Thyroid gland (tissue), 4 donors: ENCODE results near the gene GIMAP1.

Experiments used
- POLR2A ChIP-seq, 2 donors: fragments of 450-650 bp; IDR thresholded peaks; one replicate each; pipeline ENCODE4 v1.6.1; 2017; ENCODE audit warnings: antibody characterized with exemption in 2 of 2, mild to moderate bottlenecking in 2 of 2, moderate library complexity in 1 of 2
- TF ChIP-seq, protein P1 (sequence below), 6 experiments: fragments of 200-600 bp in 3 of 6; fragments of 450-650 bp in 3 of 6; sonication (generic) in 3 of 6; IDR thresholded peaks; one replicate each; pipeline ENCODE4 v1.5.1; 2016 to 2019; ENCODE audit warnings: antibody characterized with exemption in 6 of 6, mild to moderate bottlenecking in 2 of 6, inconsistent platforms in 1 of 6, moderate library complexity in 1 of 6

DNA sequence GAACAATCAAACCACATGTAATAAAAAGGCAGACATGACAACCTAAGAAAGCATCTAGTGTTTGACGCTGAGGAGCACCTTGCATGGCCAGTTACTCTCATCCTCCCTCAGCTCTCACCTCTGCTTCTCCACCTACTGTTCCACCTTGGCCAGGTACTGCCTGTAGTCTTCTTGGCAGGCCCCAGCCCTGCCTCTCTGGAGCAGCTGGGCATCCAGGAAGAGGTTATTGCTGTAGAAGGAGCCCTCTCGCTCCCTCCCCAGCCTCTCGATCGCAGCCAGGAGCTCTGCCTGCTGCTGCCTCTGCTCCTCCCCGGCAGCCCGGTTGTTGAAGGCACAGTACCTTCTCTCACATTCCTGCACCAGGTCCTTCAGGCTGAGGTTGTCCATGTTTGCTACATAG, 30.5 kb downstream of the GIMAP1 start:
- TF ChIP-seq, protein P1, sequence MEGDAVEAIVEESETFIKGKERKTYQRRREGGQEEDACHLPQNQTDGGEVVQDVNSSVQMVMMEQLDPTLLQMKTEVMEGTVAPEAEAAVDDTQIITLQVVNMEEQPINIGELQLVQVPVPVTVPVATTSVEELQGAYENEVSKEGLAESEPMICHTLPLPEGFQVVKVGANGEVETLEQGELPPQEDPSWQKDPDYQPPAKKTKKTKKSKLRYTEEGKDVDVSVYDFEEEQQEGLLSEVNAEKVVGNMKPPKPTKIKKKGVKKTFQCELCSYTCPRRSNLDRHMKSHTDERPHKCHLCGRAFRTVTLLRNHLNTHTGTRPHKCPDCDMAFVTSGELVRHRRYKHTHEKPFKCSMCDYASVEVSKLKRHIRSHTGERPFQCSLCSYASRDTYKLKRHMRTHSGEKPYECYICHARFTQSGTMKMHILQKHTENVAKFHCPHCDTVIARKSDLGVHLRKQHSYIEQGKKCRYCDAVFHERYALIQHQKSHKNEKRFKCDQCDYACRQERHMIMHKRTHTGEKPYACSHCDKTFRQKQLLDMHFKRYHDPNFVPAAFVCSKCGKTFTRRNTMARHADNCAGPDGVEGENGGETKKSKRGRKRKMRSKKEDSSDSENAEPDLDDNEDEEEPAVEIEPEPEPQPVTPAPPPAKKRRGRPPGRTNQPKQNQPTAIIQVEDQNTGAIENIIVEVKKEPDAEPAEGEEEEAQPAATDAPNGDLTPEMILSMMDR (IDR thresholded peaks at IDR 0.05) = no peak
- no peak for TF ChIP-seq POLR2A (IDR thresholded peaks at IDR 0.05)
